ENCODE measurements around the gene LOXL3. TPM values are rescaled to one million over a fixed set of nuclear protein-coding genes. Genes with fewer than 3 reads are reported as not detected.

LOXL3 gene
- total RNA-seq, 1 experiment from 2014 or later, result 29.0 TPM

GRCh38 chr2:74503506-74504475 is 50.0 kb downstream of the LOXL3 start:
- DNase-seq, result no peak
- H2BK12ac ChIP-seq (ENCODE audit: insufficient read length, low read depth, low read length), result no peak overlapping the region
- H3K9me3 ChIP-seq (ENCODE audit: control insufficient read depth, low read depth, low read length), result no peaks in the 10 kb centered on the region
- H3K4me2 ChIP-seq (ENCODE audit: insufficient read depth, insufficient read length, low read length), result peak overlapping the region; percentile 54
- H3K18ac ChIP-seq (ENCODE audit: insufficient read length, low read depth, low read length), result no peak overlapping the region
- peaks cover 64% of the 10 kb centered on the region for H3K27me3 ChIP-seq (ENCODE audit: insufficient read depth, low read length)
- no peak overlapping the region for H2BK20ac ChIP-seq (ENCODE audit: low read depth, low read length, poor library complexity, severe bottlenecking)
- WGBS (ENCODE audit: extremely low coverage, insufficient read length, low lambda C conversion rate), result no CpG with 5 or more reads among the region's 45 CpGs
- no peak overlapping the region for H2BK15ac ChIP-seq (ENCODE audit: low read depth, low read length)
- no peak overlapping the region for H2BK5ac ChIP-seq (ENCODE audit: insufficient read length, low read length)
- H3K14ac ChIP-seq (ENCODE audit: insufficient read depth, low read length), result no peak overlapping the region
- no peak overlapping the region for H4K5ac ChIP-seq (ENCODE audit: insufficient read length, low read depth, low read length)
- peaks cover 81% of the 10 kb centered on the region for H3K27me3 Mint-ChIP-seq (ENCODE audit: low read depth)
- H3K23ac ChIP-seq (ENCODE audit: insufficient read length, low read depth, low read length), result no peak overlapping the region
- H3K4me3 Mint-ChIP-seq, result peak overlapping the region; percentile 72 to 85
- no peak overlapping the region for H2BK120ac ChIP-seq (ENCODE audit: low read depth, low read length, poor library complexity, severe bottlenecking)
- H4K91ac ChIP-seq (ENCODE audit: insufficient read length, low read depth, low read length), result no peak overlapping the region
- peaks cover 4% of the 10 kb centered on the region; the same call in 1 of the 2 replicates for H3K4me1 ChIP-seq (ENCODE audit: insufficient read depth, low read length)
- H3K4ac ChIP-seq (ENCODE audit: low read depth, low read length), result no peak overlapping the region
- TF ChIP-seq CTCF (conservative IDR thresholded peaks at IDR 0.05), result no peak
- no peak overlapping the region for H2AK5ac ChIP-seq (ENCODE audit: insufficient read length, low read length)
- H3K4me1 Mint-ChIP-seq, result peaks cover 59 to 67% of the 10 kb centered on the region in 2 experiments
- H2AFZ ChIP-seq (ENCODE audit: low read length), result no peak overlapping the region
- H3K36me3 Mint-ChIP-seq (ENCODE audit: insufficient read depth in 1 of 3, low read depth in 3 of 3), result peaks cover 24 to 33% (median 24%) of the 10 kb centered on the region in 3 experiments
- H3K79me2 ChIP-seq (ENCODE audit: insufficient read depth, low read length), result no peaks in the 10 kb centered on the region
- no peak overlapping the region for H3K27ac Mint-ChIP-seq
- H3K56ac ChIP-seq (ENCODE audit: insufficient read length, low read depth, low read length), result no peak overlapping the region
- no peak overlapping the region for H4K8ac ChIP-seq (replicated peaks; ENCODE audit: insufficient read length, low read depth, low read length)
- no peak overlapping the region for H3K27ac ChIP-seq (ENCODE audit: insufficient read length, low read depth, low read length)
- no peak overlapping the region for H3K9ac ChIP-seq (ENCODE audit: extremely low read depth, insufficient read length, low read length)
- H3T11ph ChIP-seq (ENCODE audit: low read length), result no peak overlapping the region
- no peaks in the 10 kb centered on the region for H4K20me1 ChIP-seq (ENCODE audit: control insufficient read depth, insufficient read depth, insufficient read length)
- no peaks in the 10 kb centered on the region for H3K79me1 ChIP-seq (ENCODE audit: insufficient read depth, low read depth, low read length, poor library complexity, severe bottlenecking)
- peaks cover 31% of the 10 kb centered on the region for H3K23me2 ChIP-seq (ENCODE audit: insufficient read length, low read depth, low read length, poor library complexity, severe bottlenecking)
- peaks cover 3 to 5% of the 10 kb centered on the region in 2 experiments; a peak in 3 of 5 replicates for H3K9me3 Mint-ChIP-seq

All from H9 (cell line).